ENCODE results near the gene NOD2.

GRCh38 chr16:50774960-50775359 lies 81.6 kb downstream of the NOD2 start:
- TF ChIP-seq TAF1 (IDR thresholded peaks at IDR 0.05; ENCODE audit: borderline replicate concordance, low read depth, low read length) (no peak), POLR2A (IDR thresholded peaks at IDR 0.05; ENCODE audit: low read depth, low read length) (no peak), POLR2AphosphoS5 (IDR thresholded peaks at IDR 0.05; ENCODE audit: low read depth, low read length) (no peak)

Data from GM12892 (cell line).